Hippocampal formation (tissue), 2 donors: ENCODE measurements around the gene C10orf62.
A peak's percentile ranks its signal among the peaks of the same experiment; 100 is the strongest.
"Not testable (repeated sequence)": the region's sequence is repeated elsewhere in the genome, so short reads cannot be mapped to it uniquely, and the experiment has no call there.

Experiments used
- DNase-seq, 2 donors: peaks; one replicate each; lab custom pipeline; 2025; lab: John Stamatoyannopoulos, UW

Gene C10orf62, protein sequence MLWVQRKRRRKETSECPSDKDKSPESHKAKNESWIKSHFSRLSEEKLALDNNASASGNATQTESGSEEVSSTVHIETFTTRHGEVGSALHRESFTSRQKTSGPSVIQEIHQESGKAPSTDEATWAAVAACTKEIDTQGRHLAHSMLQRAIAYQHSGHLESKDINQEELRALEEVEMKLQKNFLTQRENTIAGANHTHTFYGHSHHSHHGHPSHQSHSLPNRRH

DNA sequence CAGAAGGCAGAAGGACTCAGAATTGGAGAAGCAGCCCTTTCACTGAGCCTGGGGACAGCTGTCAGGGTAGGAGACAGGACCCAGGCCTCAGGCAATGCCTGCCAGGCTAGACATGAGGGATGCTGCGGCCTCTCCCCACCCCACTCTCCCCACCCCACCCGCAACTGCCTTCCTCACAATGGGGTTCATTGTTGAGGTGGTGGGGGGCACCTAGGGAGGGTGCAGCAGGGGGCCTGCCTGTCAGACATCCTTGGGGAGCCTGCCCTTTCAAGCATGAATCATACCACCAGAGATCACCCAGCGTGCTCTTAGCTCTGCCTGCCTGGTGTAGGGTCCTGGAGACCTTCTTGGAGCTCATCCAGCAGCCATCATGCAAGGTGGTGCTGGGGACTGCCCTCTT lies at the start of gene C10orf62:
C10orf62 (plus strand) TSS at position 243 of the 400 bp plus-strand sequence. CDS start 177 bp downstream, outside the sequence.
- peak in 1 of 2 donors; percentile 11 for DNase-seq

DNA sequence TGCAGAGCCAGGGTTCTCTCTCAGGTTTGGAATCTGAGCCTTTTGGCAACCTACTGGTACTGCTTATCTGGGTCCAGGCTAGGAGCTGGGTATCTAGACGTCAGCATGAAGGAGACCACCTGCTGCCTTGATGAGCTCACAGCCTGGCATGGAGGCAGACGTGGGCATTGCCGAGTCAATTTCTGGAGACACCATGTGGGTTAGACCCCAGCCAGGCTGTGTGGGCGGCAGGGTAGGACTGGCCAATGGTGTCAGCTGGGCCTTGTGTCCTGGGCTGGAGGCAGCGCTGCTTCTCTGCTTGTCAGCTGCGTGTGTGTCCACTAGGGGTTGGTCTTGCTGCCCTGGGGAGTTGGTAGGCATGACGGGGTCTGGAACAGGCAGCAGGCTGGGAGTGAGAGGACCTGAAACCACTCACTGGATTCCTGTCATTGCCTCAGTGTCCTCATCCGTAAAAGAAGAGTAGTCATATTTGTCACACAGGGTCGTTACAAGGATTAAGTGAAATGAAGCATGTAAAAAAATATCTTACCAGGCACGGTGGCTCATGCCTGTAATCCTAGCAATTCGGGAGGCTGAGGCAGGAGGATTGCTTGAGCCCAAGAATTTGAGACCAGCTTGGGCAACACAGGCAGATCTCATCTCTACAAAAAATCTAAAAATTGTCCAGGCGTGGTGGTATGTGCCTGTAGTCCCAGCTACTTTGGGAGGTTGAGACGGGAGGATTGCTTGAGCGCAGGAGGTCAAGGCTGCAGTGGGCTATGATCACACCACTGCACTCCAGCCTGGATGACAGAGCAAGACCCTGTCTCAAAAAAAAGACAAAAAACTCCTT lies 48.6 kb upstream of the C10orf62 start:
- no peak for DNase-seq

DNA sequence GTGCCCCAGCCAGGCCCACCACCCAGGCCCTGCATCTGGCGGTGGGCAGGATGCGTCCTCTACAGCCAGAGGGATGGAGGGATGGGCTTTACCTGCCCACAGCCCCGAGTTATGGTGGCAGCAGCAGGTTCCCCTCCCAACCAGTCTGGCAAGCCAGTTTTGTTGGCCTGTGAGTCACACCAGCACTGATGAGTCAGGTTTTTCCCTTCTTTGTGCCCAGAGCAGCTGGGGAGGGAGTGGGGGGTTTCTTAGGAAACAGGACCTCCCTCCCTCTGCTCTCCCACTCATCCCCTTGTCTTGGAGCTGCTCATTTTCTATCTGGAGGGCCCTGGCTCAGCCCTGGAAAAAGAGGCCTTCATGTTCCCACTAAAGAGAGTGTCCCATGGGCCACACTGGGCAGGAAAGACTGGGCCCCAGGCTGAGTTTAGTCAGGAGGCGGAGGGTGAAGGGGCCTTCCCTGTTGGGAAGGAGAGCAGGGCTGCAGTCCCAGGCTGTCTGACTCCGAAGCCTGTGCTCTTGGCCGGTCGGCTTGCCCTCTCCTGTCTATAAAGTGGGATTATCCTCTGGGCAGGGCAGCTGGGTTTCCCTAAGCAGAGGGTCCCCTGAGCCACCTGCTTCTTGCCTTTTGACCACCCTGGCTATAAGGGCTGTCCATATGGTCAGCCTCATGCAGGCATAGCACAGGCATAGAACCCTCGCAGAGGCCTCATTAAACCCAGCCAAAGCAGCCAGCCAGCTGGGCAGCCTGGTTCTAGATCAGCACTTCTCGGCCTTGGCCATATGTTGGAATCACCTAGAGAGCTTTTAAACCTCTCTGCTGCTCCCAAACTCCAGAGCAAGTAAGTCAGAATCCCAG lies 47.1 kb upstream of the C10orf62 start:
- DNase-seq = peak; percentile 36 to 55

DNA sequence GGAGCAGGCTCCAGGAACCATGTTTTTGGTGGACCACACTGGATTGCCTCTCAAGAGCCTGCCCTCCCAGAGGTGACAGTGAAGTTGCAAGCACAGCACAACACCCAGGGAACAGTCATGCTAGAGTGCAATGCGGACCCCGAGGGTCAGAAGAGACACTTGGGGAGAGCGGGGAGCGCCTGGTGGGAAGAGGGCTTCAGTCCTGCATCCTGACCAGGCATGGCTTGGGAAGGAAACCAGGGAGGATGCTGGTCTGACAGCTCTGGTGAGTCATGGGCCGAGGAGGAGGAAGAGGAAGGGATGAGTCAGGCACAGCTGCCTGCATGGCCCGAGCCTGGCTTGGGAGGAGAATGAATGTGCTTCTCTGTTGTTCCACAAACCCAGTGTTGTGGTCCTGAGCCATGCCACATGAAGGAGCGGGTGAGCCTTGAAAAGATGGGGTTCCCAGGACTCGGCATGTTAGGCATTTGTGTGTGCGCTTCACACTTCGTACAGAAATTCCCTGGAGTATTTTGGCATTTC lies 46.4 kb upstream of the C10orf62 start:
- peak; percentile 78 to 90 for DNase-seq

DNA sequence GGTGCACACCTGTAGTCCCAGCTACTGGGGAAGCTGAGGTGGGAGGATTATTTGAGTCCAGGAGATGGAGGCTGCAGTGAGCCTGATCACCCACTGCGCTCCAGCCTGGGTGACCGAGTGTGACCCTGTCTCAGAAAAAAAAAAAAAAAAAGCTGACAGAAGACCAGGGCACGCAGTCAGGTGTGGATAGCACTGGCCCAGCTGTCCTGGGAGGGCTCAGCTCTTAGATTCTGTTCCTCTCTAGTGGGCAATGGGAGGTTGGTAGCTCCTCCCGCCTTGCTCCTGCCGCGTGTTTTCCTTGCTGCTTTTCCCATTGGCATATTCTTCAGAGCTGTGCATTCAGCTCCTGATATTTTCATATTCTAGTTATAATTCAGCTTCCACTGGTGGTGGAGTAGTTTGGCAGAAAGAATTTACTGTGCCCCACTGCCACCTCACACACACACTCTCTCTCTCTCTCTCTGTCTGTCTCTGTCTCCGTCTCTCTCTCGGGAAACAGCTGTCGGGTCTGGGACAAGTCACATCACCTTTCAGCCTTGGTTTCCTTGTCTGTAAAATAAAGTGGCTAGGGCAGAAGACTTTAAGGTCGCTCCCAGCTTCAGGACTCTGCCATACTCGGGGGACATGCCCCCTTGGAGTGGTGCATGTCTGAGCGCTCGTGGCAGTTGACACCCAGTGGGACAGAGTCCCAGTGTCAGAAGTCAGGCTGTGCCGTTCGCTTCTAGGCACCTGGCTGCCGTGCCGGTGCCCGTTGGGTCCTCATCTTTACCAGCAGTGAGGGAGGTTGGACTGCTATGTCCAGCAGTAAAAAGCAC lies 42.9 kb upstream of the C10orf62 start:
- DNase-seq = no peak

DNA sequence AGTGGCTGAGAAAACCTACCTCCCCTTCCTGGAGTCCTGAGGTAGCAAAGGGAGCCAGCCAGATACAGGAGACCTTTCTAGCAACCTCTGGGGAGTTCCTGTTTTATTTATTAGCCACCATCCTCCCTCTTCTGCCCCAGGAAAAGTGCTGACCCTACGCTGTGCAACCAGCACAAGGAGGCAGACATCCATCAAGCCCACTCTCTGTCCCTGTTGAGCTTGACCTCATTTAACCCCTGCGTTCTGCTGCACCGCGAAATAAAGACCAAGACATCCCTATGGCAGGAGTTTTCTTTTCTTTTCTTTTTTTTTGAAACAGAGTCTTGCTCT lies 42.3 kb upstream of the C10orf62 start:
- DNase-seq = no peak

DNA sequence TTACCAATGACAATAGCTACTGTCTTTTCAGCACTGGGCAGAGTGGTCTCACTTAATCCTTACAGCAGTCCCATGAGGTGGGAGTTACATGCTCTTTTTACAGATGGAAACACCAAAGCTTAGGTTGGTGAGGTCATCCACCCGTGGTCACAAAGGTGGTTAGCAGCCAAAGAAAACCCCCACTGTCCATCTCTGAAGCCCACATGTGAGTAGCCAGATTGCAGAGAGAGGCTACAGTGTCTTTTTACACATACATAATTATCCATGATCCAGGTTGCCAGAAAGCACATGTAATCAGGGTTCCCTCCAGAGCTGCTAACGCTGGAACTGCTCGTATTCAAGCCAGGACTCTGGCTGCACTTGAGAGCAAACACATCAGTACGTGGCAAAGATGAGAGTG lies 41.6 kb upstream of the C10orf62 start:
- no peak for DNase-seq

DNA sequence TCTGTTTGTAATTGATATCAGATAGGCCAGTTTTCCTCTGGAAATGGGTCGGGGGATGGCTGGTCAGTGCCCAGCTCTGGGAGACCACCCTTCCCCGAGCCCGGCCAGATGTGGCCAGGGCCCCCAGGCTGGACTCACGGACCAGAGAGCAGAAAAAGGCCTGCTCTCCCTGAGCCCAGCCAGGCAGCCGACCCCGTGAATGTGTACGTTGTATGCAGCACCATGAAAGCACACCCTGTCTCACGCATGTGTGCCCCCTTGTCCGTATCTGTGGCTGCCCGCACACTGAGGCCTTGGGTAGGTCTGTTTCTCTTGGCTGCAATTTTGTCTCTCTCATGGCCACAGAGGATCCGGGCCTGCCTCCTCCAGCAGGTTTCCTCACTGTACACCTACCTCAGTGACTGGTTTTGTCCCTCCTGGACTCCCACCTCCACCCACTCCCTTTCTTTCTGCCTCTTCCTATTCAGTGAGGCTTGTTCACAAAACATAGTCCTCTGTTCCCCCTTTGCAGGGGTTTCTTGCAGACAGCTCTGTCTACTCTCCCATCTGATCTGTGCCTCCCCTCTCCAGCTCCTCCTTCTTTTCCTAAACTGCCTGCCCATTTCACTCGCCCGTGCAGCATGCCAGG lies 40.6 kb upstream of the C10orf62 start:
- DNase-seq = no peak

DNA sequence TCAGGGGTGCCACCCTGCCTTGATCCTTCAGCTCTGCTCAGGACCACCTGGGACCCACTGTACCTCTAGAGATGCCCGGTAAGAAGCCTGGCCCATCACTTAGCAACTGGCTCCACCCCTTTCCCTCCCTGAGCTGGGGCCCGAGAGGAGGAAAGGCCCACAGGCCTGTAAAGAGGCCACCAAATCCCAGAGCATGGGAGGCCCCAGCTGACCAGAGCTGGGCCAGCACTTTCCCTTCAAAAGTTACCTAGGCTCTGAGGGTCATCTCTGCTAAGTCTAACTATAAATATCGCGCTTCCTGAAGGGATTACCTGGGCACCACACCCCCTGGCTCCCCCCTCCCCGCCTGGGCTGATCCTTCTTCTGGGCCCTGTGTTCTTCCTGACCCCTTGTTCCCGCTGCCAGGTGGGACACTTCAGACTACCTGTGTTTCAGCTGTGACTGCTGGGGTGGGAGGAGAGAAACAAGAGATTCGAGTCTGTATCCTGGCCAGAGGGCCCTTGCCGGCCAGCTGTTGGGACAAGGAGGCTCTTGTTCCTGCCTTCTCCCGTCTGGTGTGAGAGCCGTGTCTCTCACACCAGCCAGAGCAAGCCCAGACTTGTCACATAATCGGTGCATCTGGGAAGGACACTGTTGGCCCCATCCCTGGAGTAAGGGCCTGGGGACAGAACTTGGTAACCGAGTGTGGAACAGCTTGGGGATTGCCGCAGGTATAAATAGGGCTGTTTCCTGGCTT lies 39.8 kb upstream of the C10orf62 start:
- DNase-seq = peak; percentile 42 to 62

DNA sequence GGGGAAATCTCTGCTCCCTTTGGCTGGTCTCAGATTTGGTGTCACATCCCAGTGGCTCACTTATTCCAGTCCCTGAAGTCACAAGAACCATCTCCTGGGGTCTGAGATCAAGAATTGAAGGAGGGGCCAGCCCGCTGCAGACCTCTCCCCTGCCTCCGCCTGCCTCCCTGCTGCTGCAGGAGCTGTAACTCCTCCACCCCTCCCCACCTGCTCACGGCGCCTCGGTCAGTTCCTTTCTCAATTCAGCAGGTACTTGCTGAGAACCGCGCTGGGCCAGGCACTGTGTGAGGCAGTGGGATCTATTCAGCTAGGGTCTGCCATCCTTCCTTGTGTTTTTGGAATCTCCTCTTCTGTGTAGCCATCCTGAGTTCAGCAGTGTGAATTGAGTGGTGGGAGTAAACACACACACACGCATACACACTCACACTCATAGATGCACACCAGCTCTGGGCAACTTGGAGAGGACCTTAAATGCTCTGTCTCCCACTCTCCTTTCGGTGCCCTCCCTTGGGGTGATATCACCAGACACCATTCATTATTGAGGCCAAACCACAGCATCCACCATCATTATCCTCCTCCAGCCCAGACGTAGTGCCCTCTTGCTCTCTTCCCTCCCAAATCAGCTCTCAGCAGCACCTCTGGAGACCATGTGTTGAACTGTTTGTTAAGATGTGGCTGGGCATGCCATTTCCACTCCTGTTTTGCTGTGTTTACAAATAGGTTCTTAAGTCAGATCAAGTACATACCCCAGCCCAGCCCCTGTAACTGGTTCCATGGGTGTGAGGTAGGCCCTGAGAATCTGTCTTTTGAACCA lies 39.0 kb upstream of the C10orf62 start:
- no peak for DNase-seq

DNA sequence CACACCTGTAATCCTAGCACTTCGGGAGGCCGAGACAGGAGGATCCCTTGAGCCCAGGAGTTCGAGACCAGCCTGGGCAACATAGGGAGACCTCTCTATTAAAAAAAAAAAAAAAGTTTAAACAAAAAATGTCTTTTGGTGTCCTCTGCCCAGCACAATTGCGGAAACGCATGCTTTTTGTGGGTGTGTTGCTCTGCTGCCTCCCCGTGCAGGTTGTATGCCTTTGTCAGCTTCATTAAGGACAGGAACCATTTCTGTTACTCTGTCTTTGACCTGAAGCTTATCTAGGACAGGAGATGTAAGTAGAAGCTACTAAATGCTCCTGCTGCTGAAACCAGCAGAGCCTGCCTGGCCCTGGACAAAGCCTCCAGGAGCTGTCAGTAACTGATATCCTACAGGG lies 38.2 kb upstream of the C10orf62 start:
- no peak for DNase-seq

DNA sequence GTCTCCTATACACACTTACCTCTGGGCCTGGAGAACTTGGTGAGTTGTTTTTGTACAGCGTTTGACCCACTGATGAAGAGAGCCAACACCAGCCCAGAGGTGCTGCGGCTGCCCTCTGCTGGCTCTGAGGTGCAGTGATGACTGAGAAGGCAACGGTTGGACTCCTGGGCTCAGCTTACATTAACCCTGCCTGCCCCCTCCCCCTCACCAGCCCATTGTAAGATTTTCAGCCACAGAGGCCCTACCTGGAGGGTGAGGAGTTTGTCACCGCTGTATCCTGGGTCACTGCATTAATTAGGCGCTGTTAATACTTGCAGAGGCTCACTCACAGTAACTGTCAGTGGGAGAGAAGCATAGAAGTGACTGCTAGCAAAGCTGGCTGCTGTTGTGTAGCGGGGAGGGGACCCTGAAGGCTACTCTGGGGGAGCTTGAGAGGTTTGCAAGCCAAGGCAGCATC lies 35.9 kb upstream of the C10orf62 start:
- DNase-seq = peak; percentile 33 to 48

DNA sequence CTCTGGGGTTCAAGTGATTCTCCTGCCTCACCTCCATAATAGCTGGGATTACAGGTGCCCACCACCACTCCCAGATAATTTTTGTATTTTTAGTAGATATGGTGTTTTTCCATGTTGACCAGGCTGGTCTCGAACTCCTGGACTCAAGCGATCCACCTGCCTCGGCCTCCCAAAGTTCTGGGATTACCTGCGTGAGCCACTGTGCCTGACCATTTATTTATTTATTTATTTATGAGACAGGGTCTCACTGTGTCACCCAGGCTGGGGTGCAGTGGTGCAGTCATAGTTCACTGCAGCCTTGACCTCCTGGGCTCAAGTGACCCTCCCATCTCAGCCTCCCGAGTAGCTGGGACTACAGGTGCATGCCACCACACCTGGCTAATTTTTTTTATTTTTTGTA lies 35.2 kb upstream of the C10orf62 start:
- DNase-seq = not testable (repeated sequence)

DNA sequence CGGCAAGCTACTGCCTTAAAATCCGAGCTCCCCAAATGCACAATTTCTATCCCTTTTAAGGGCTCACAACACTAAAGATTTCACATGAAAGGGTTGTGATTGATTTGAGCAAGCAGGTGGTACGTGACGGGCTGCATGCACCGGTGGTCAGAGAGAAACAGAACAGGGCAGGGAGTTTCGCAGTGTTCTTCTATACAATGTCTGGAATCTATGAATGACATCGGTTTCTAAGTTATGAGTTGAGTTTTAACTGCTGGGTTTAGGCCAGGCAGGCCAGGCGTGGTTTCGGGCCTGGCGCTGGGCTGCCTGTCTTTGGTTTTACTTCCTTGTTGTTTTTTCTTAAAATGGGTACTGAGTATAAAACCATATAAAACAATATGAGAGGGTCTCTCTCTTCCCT lies 34.0 kb upstream of the C10orf62 start:
- not testable (repeated sequence) for DNase-seq

DNA sequence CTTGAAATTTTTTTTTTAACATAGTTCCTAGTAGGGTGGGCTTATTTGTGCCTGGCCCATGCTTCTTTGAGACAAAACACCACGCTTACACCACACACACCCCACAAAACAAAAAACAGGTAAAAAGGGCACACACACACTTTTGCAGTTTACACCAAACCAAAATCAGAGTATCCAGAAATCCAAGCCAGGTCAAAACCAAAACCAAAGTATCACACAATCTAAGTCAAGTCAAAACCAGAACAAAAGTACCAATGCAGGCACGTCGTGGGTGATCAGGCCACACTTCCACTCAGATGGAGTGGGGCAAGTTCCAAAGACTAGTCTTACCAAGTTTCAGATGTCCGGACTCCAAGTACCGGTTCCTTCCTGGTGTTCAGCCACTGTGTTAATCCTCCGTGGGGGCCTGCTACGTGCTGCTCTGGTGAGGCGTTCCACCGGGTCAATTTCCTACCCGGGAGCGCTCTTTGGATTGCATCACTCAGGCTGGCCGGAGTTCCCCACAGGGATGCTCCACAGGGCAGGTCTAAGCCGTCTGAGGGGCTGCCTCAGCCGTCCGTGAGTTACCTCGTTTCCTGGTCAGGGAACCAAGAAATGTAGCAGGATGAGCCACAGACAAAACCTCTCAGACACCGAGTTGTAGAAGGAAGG lies 28.7 kb upstream of the C10orf62 start:
- not testable (repeated sequence) for DNase-seq

DNA sequence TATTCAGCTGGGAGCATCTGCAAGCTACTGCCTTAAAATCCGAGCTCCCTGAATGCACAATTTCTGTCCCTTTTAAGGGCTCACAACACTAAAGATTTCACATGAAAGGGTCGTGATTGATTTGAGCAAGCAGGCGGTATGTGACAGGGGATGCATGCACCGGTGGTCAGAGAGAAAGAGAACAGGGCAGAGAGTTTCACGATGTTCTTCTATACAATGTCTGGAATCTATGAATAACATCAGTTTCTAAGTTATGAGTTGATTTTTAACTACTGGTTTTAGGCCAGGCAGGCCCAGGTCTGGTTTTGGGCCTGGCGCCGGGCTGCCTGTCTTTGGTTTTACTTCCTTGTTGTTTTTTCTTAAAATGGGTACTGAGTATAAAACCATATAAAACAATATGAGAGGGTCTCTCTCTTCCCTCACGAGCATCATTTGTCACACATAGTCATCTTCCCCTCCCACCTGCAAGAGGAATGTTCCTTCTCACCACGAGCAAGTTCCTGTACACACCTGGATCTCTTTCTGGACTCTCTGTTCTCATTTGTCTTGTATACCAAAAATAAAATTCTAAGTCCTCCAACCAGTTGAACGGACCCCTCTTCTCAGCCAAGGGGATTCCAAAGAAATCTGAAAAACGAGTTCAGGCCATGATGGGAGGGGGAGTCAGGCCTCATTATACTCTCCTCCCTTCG lies 28.0 kb upstream of the C10orf62 start:
- DNase-seq = not testable (repeated sequence)

DNA sequence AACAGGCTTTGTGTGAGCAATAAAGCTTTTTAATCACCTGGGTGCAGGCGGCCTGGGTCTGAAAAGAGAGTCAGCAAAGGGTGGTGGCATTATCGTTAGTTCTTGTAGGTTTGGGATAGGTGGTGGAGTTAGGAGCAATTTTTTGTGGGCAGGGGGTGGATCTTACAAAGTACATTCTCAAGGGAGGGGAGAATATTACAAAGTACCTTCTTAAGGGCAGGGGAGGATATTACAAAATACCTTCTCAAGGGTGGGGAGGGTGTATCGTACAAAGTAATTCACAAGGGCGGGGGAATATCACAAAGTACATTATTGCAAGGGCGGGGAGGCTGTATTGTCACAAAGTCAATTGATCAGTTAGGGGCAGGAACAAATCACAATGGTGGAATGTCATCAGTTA lies 27.2 kb upstream of the C10orf62 start:
- not testable (repeated sequence) for DNase-seq

DNA sequence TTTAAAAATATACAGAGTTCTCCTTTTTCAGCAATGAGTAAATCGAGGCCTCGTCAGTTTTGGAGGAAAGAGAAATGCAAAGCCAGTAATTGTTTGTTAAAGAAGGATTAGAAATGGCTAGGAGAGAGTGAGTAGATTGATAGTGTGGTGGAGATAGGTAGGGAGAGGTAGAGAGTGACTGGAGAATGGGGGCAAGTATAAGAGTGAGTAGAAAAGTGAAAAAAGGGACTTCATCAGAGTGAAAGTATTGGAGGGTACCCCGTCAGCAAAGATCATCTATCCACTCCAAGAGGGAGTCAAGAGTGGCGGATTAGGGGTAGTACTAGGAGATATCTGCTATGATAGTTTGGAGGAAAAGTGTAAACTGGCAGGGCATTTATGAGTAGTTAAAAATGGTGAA lies 26.2 kb upstream of the C10orf62 start:
- DNase-seq = no peak
